H1 (cell line): ENCODE data around the gene HUWE1. TPM values are rescaled to one million over a fixed set of nuclear protein-coding genes. Genes with fewer than 3 reads are reported as not detected.

Experiments used
- CTCF ChIA-PET: fragments of 300-600 bp; sonication (Branson Sonifier 250); formaldehyde crosslinking; loops from one replicate; lab custom pipeline; 2021; ENCODE audit not compliant: partially characterized antibody; lab: Charles Lee
- POLR2A ChIA-PET: fragments of 300-600 bp; sonication (Branson Sonifier 250); formaldehyde crosslinking; loops from one replicate; lab custom pipeline; 2021; ENCODE audit warnings: inconsistent platforms; ENCODE audit not compliant: partially characterized antibody; lab: Charles Lee
- DNase-seq, 2 experiments: peaks; one replicate each; pipeline versions ENCODE4 v3.0.0 to v3.0.0-alpha.2; 2010 to 2022; ENCODE audit warnings: low spot score in 2 of 2, low read depth in 1 of 2, mixed read lengths in 1 of 2
- FAIRE-seq: peaks from 2 replicates; lab custom pipeline; 2011; peaks lifted over from hg19 to GRCh38; lab: Jason Lieb, UNC
- H2AFZ ChIP-seq: 2 replicates; pipeline ENCODE4 v1.8.1; 2012; ENCODE audit warnings: low read length, inconsistent platforms
- H2AK5ac ChIP-seq: 2 replicates; pipeline ENCODE4 v1.6.1; 2013; ENCODE audit warnings: low read depth, low read length
- H2BK120ac ChIP-seq: replicated peaks from 2 replicates; pipeline ENCODE3; 2013; ENCODE audit warnings: low read depth, low read length, inconsistent platforms
- H2BK12ac ChIP-seq: 2 replicates; pipeline ENCODE4 v1.6.1; 2013; ENCODE audit warnings: low read depth, low read length
- H2BK15ac ChIP-seq: 2 replicates; pipeline ENCODE4 v1.6.1; 2013; ENCODE audit warnings: low read length
- H2BK20ac ChIP-seq: 2 replicates; pipeline ENCODE4 v1.6.1; 2013; ENCODE audit warnings: low read length
- H2BK5ac ChIP-seq: 2 replicates; pipeline ENCODE4 v1.6.1; 2013; ENCODE audit warnings: low read depth, low read length
- H3K14ac ChIP-seq: 2 replicates; pipeline ENCODE4 v1.6.1; 2013; ENCODE audit warnings: inconsistent platforms; ENCODE audit not compliant: insufficient read length
- H3K18ac ChIP-seq: 2 replicates; pipeline ENCODE4 v1.6.1; 2013; ENCODE audit warnings: low read length; ENCODE audit errors: extremely low read depth
- H3K23ac ChIP-seq: 2 replicates; pipeline ENCODE4 v1.6.1; 2013; ENCODE audit warnings: inconsistent platforms; ENCODE audit not compliant: insufficient read length
- H3K23me2 ChIP-seq: 2 replicates; pipeline ENCODE4 v1.6.1; 2013; ENCODE audit warnings: low read depth, low read length
- H3K27ac ChIP-seq: 2 replicates; pipeline ENCODE4 v1.6.1; 2011; ENCODE audit warnings: low read depth, low read length, inconsistent platforms
- H3K27me3 ChIP-seq, 4 experiments: replicated peaks in 1 of 4; 1 replicate in 1 of 4; 2 replicates in 3 of 4; pipeline versions ENCODE4 v1.6.1 to v1.8.1; 2011 to 2013; ENCODE audit warnings: low read length in 3 of 4, mild to moderate bottlenecking in 3 of 4, inconsistent platforms in 2 of 4, mixed read lengths in 2 of 4, moderate library complexity in 1 of 4; ENCODE audit not compliant: control insufficient read depth in 3 of 4, insufficient read depth in 3 of 4; ENCODE audit errors: extremely low read depth in 1 of 4
- H3K36me3 ChIP-seq, 4 experiments: 2 replicates each; pipeline versions ENCODE4 v1.6.1 to v1.8.1; 2011 to 2013; ENCODE audit warnings: mild to moderate bottlenecking in 4 of 4, low read length in 3 of 4, moderate library complexity in 2 of 4, control low read depth in 1 of 4, inconsistent platforms in 1 of 4; ENCODE audit not compliant: insufficient read depth in 4 of 4, control insufficient read depth in 2 of 4
- H3K4ac ChIP-seq: replicated peaks from 2 replicates; pipeline ENCODE3; 2013; ENCODE audit warnings: low read length, low read depth, mixed read lengths, inconsistent platforms; ENCODE audit not compliant: insufficient read length
- H3K4me1 ChIP-seq, 4 experiments: replicated peaks in 1 of 4; 1 replicate in 1 of 4; 2 replicates in 3 of 4; pipeline versions ENCODE4 v1.6.1 to v1.8.1; 2011 to 2013; ENCODE audit warnings: low read length in 3 of 4, inconsistent platforms in 2 of 4, mixed read lengths in 1 of 4; ENCODE audit not compliant: insufficient read depth in 4 of 4, control insufficient read depth in 3 of 4
- H3K4me2 ChIP-seq, 2 experiments: 2 replicates each; pipeline versions ENCODE4 v1.6.1 to v1.8.1; 2011 to 2013; ENCODE audit warnings: low read depth in 2 of 2, low read length in 2 of 2, control low read depth in 1 of 2, inconsistent platforms in 1 of 2, mild to moderate bottlenecking in 1 of 2; ENCODE audit not compliant: insufficient read depth in 1 of 2
- H3K4me3 ChIP-seq, 4 experiments: fragments of 200-600, 300-600 bp in 1 of 4; sonication (generic), shearing (Covaris generic), sonication (Bioruptor Twin) in 1 of 4; 2 replicates each; pipeline versions ENCODE4 v1.5.1 to v1.8.1; 2011 to 2016; ENCODE audit warnings: low read length in 4 of 4, low read depth in 3 of 4, control low read depth in 2 of 4, inconsistent platforms in 2 of 4, mild to moderate bottlenecking in 2 of 4, mixed read lengths in 1 of 4, moderate library complexity in 1 of 4; ENCODE audit not compliant: insufficient read depth in 2 of 4; ENCODE audit errors: extremely low read depth in 1 of 4
- H3K56ac ChIP-seq: replicated peaks from 2 replicates; pipeline ENCODE3; 2013; ENCODE audit warnings: low read depth, mild to moderate bottlenecking, mixed read lengths, low read length, inconsistent platforms; ENCODE audit not compliant: insufficient read length
- H3K79me1 ChIP-seq: 2 replicates; pipeline ENCODE4 v1.6.1; 2013; ENCODE audit warnings: low read depth, low read length, control low read depth
- H3K79me2 ChIP-seq, 2 experiments: 2 replicates each; pipeline versions ENCODE4 v1.6.1 to v1.8.1; 2012 to 2013; ENCODE audit warnings: low read length in 2 of 2, mild to moderate bottlenecking in 2 of 2, inconsistent platforms in 1 of 2; ENCODE audit not compliant: insufficient read depth in 2 of 2, control insufficient read depth in 1 of 2
- H3K9ac ChIP-seq, 4 experiments: replicated peaks in 1 of 4; 1 replicate in 1 of 4; 2 replicates in 3 of 4; pipeline versions ENCODE4 v1.6.1 to v1.8.1; 2011 to 2013; ENCODE audit warnings: low read depth in 3 of 4, low read length in 3 of 4, control low read depth in 2 of 4, mild to moderate bottlenecking in 2 of 4, moderate library complexity in 2 of 4, inconsistent platforms in 1 of 4; ENCODE audit errors: extremely low read depth in 1 of 4
- H3K9me3 ChIP-seq, 2 experiments: 2 replicates each; pipeline versions ENCODE4 v1.6.1 to v1.8.1; 2012 to 2013; ENCODE audit warnings: mild to moderate bottlenecking in 2 of 2, moderate library complexity in 2 of 2, control low read depth in 1 of 2, inconsistent platforms in 1 of 2, low read depth in 1 of 2, low read length in 1 of 2, mixed read lengths in 1 of 2; ENCODE audit not compliant: insufficient read depth in 2 of 2
- H4K20me1 ChIP-seq, 2 experiments: replicated peaks in 1 of 2; 2 replicates each; pipeline versions ENCODE3 to v1.8.1; 2011 to 2013; ENCODE audit warnings: inconsistent platforms in 2 of 2, low read length in 2 of 2, mild to moderate bottlenecking in 1 of 2; ENCODE audit not compliant: insufficient read depth in 2 of 2, control insufficient read depth in 1 of 2
- H4K5ac ChIP-seq: 2 replicates; pipeline ENCODE4 v1.6.1; 2013; ENCODE audit warnings: low read length, low read depth, mixed read lengths, inconsistent platforms; ENCODE audit not compliant: insufficient read length
- H4K8ac ChIP-seq: 2 replicates; pipeline ENCODE4 v1.8.0; 2013; ENCODE audit warnings: mild to moderate bottlenecking, moderate library complexity, low read length, inconsistent platforms; ENCODE audit not compliant: insufficient read depth; ENCODE audit errors: extremely low read depth
- H4K91ac ChIP-seq: replicated peaks from 2 replicates; pipeline ENCODE3; 2013; ENCODE audit warnings: low read length, mixed read lengths, inconsistent platforms; ENCODE audit not compliant: insufficient read length
- ASH2L ChIP-seq: fragments of 200-600, 300-600 bp; sonication (generic); IDR thresholded peaks from one replicate; pipeline ENCODE4 v1.7.1; 2017; ENCODE audit warnings: low read length
- EZH2 ChIP-seq: fragments of 200-600 bp; sonication (generic); IDR thresholded peaks from 2 replicates; pipeline ENCODE4 v1.7.1; 2012; ENCODE audit warnings: low read depth, mild to moderate bottlenecking, moderate library complexity, low read length, inconsistent platforms; ENCODE audit not compliant: severe bottlenecking
- JUN ChIP-seq: IDR thresholded peaks from 2 replicates; pipeline ENCODE4 v1.6.1; 2011; ENCODE audit warnings: low read depth, mild to moderate bottlenecking, improper control_type of control experiment, low read length
- MAFK ChIP-seq: IDR thresholded peaks from 2 replicates; pipeline ENCODE4 v1.6.1; 2012; ENCODE audit warnings: low read depth, mild to moderate bottlenecking, improper control_type of control experiment, low read length
- POU5F1 ChIP-seq: IDR thresholded peaks from 2 replicates; pipeline ENCODE4 v1.6.1; 2011; ENCODE audit warnings: low read depth, mild to moderate bottlenecking, low read length, moderate library complexity
- SP1 ChIP-seq: IDR thresholded peaks from 2 replicates; pipeline ENCODE4 v1.6.1; 2011; ENCODE audit warnings: low read depth, low read length
- SP2 ChIP-seq: IDR thresholded peaks from 2 replicates; pipeline ENCODE4 v1.6.1; 2012; ENCODE audit warnings: mild to moderate bottlenecking, low read length, inconsistent platforms
- WGBS, 2 experiments: shearing (Covaris generic) in 1 of 2; methylation state at CpG; one replicate each; pipeline versions ENCODE4 v1.1.6 to v1.1.7; 2013 to 2015; ENCODE audit warnings: low lambda C conversion rate in 2 of 2, mixed read lengths in 2 of 2, inconsistent platforms in 1 of 2, low coverage in 1 of 2, missing lambda C conversion rate in 1 of 2; ENCODE audit not compliant: insufficient replicate concordance in 2 of 2, insufficient coverage in 1 of 2, insufficient read length in 1 of 2; ENCODE audit errors: extremely low coverage in 1 of 2, missing lambda C conversion rate in 1 of 2; 5-methylcytosine and 5-hydroxymethylcytosine counted together
- polyA plus RNA-seq, 7 experiments: library from polyadenylated mRNA; depleted of rRNA in 3 of 7; stranded (reverse) in 5 of 7; unstranded in 2 of 7; fragments of >200 nt in 5 of 7; fragments of 200-250 nt in 2 of 7; gene quantifications; 1 replicate in 5 of 7; 2 replicates in 1 of 7; 4 replicates in 1 of 7; pipeline versions ENCODE4 v1.2.1 to v1.2.3, GENCODE V29; 2011 to 2013; ENCODE audit warnings: missing spikeins in 2 of 7, mixed read lengths in 2 of 7
- total RNA-seq: library from RNA; stranded (reverse); fragmentation: NEBNext Ultra II Directional; extraction: Animal tissue kit (Norgen Biotek cat#: 25700); gene quantifications from 2 replicates; pipeline ENCODE4 v1.2.1, GENCODE V29; 2021
- TF ChIP-seq, protein P1 (sequence below): IDR thresholded peaks from 2 replicates; pipeline ENCODE4 v1.6.1; 2012; ENCODE audit warnings: low read length, inconsistent platforms
- TF ChIP-seq, protein P2 (sequence below): IDR thresholded peaks from 2 replicates; pipeline ENCODE4 v1.6.1; 2012; ENCODE audit warnings: inconsistent platforms

HUWE1 gene
- total and polyA plus RNA-seq, 2 of the 8 experiments (the other 6 are each of a cell fraction or from before 2014, with no cell fraction given) = 114 to 252 TPM

DNA sequence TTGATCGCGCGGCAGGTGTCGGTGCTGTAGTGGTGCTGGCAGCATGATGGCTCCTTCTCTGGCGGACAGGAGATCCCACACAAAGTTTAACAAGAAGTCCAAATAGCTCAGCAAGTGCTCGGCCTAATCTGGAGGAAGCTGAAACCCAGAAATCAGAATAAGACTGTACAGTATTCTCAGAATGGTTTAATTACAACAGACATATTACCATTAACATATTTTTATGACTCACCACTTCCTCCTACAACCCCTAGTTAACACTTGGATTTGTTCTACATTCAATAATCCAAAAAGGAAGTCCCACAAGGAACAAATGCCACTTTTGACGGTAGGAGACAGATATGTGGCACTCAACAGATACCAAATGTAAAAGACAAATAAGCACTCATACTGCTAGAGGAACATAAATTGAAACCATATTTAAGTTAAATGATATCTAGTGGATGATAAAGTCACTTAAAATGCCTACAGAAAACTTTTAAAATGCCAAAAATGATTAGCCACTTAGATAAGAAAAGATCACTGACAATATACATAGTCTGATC is 91.2 kb downstream of the HUWE1 start:
- no peak overlapping the region for H4K8ac ChIP-seq
- no peak overlapping the region for H4K5ac ChIP-seq
- H3K4me3 ChIP-seq = no peak overlapping the region
- H3K4me2 ChIP-seq = no peak overlapping the region
- H2BK12ac ChIP-seq = no peak overlapping the region
- CTCF ChIA-PET = no interaction called here
- no peaks in the 10 kb centered on the region for H3K79me1 ChIP-seq
- H3K56ac ChIP-seq = no peak overlapping the region
- no peak for DNase-seq
- H3K27me3 ChIP-seq = no peaks in the 10 kb centered on the region
- peaks cover 23 to 82% (median 60%) of the 10 kb centered on the region in 4 experiments for H3K36me3 ChIP-seq
- no peak overlapping the region for H2BK5ac ChIP-seq
- H3K23ac ChIP-seq = no peak overlapping the region
- no peak for FAIRE-seq
- no peaks in the 10 kb centered on the region for H4K20me1 ChIP-seq
- H3K18ac ChIP-seq = no peak overlapping the region
- H2AFZ ChIP-seq = no peak overlapping the region
- H2AK5ac ChIP-seq = no peak overlapping the region
- H4K91ac ChIP-seq = no peak overlapping the region
- no peaks in the 10 kb centered on the region for H3K79me2 ChIP-seq
- no peak overlapping the region for H3K27ac ChIP-seq
- no peak overlapping the region for H2BK120ac ChIP-seq
- no peaks in the 10 kb centered on the region for H3K9me3 ChIP-seq
- H2BK20ac ChIP-seq = no peak overlapping the region
- H2BK15ac ChIP-seq = no peak overlapping the region
- WGBS, 2 experiments = 99% methylated on average over 6 of the region's 7 CpGs; no CpG with 5 or more reads in 1 of the 2 experiments
- no peak overlapping the region for H3K9ac ChIP-seq
- TF ChIP-seq, protein P1, sequence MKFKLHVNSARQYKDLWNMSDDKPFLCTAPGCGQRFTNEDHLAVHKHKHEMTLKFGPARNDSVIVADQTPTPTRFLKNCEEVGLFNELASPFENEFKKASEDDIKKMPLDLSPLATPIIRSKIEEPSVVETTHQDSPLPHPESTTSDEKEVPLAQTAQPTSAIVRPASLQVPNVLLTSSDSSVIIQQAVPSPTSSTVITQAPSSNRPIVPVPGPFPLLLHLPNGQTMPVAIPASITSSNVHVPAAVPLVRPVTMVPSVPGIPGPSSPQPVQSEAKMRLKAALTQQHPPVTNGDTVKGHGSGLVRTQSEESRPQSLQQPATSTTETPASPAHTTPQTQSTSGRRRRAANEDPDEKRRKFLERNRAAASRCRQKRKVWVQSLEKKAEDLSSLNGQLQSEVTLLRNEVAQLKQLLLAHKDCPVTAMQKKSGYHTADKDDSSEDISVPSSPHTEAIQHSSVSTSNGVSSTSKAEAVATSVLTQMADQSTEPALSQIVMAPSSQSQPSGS = no peak
- TF ChIP-seq ASH2L (no peak), SP1 (no peak), EZH2 (no peak), POU5F1 (no peak), MAFK (no peak), JUN (no peak), SP2 (no peak)
- TF ChIP-seq, protein P2, sequence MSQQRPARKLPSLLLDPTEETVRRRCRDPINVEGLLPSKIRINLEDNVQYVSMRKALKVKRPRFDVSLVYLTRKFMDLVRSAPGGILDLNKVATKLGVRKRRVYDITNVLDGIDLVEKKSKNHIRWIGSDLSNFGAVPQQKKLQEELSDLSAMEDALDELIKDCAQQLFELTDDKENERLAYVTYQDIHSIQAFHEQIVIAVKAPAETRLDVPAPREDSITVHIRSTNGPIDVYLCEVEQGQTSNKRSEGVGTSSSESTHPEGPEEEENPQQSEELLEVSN = no peak
- H3K4me1 ChIP-seq = no peaks in the 10 kb centered on the region
- H3K23me2 ChIP-seq = no peaks in the 10 kb centered on the region
- POLR2A ChIA-PET = no interaction called here
- no peak overlapping the region for H3K14ac ChIP-seq
- H3K4ac ChIP-seq = no peak overlapping the region
